HepG2 (cell line): Measurements from ENCODE around the gene TTYH1. TPM values are rescaled to one million over a fixed set of nuclear protein-coding genes. Genes with fewer than 3 reads are reported as not detected.
A peak's percentile ranks its signal among the peaks of the same experiment; 100 is the strongest.

Experiments
- AGO2 ChIP-seq: fragments of 200-400 bp; formaldehyde crosslinking; optimal IDR thresholded peaks from 2 replicates; pipeline ENCODE3; 2017; ENCODE audit warnings: mild to moderate bottlenecking, low read depth, low read length, moderate library complexity
- ATF7 ChIP-seq, 2 experiments: fragments of 450-650 bp in 1 of 2; sonication (generic) in 1 of 2; formaldehyde crosslinking in 1 of 2; IDR thresholded peaks; 2 replicates each; pipeline versions ENCODE4 v1.4.0 to v1.6.1; 2016 to 2020; ENCODE audit warnings: antibody characterized with exemption in 1 of 2, mild to moderate bottlenecking in 1 of 2, missing genetic modification reagents in 1 of 2
- DNMT3B ChIP-seq: conservative IDR thresholded peaks from 2 replicates; pipeline ENCODE4 v1.6.1; 2016; ENCODE audit warnings: missing biosample characterization, control low read depth
- FOXO1 ChIP-seq: sonication (generic); formaldehyde crosslinking; IDR thresholded peaks from 2 replicates; pipeline ENCODE4 v1.4.0; 2020; ENCODE audit warnings: missing genetic modification reagents
- HNF4G ChIP-seq, 2 experiments: sonication (generic) in 1 of 2; formaldehyde crosslinking in 1 of 2; IDR thresholded peaks; 2 replicates each; pipeline versions ENCODE4 v1.4.0 to v1.6.1; 2011 to 2020; ENCODE audit warnings: borderline replicate concordance in 2 of 2, low read depth in 2 of 2, mild to moderate bottlenecking in 2 of 2, low read length in 1 of 2, missing genetic modification reagents in 1 of 2, moderate library complexity in 1 of 2
- ISL2 ChIP-seq: sonication (generic); formaldehyde crosslinking; IDR thresholded peaks from 2 replicates; pipeline ENCODE4 v1.5.0; 2020; ENCODE audit warnings: missing genetic modification reagents
- JUNB ChIP-seq: sonication (generic); formaldehyde crosslinking; IDR thresholded peaks from 2 replicates; pipeline ENCODE4 v1.8.0; 2022; ENCODE audit warnings: missing genetic modification reagents, mild to moderate bottlenecking, borderline replicate concordance
- MXI1 ChIP-seq: IDR thresholded peaks from 3 replicates; pipeline ENCODE4 v1.6.1; 2012; ENCODE audit warnings: low read depth, low read length, inconsistent platforms, borderline replicate concordance
- NCOR1 ChIP-seq: fragments of 200-600 bp; sonication (generic); IDR thresholded peaks from 2 replicates; pipeline ENCODE4 v1.7.0; 2017; ENCODE audit warnings: antibody characterized with exemption, low read length, borderline replicate concordance
- PAX8 ChIP-seq: sonication (generic); formaldehyde crosslinking; IDR thresholded peaks from 2 replicates; pipeline ENCODE4 v1.8.0; 2022; ENCODE audit warnings: mild to moderate bottlenecking, missing genetic modification reagents, borderline replicate concordance
- SIX4 ChIP-seq: sonication (generic); formaldehyde crosslinking; IDR thresholded peaks from 2 replicates; pipeline ENCODE4 v1.4.0; 2020; ENCODE audit warnings: missing genetic modification reagents
- TARDBP ChIP-seq: sonication (generic); formaldehyde crosslinking; IDR thresholded peaks from 2 replicates; pipeline ENCODE4 v1.8.0; 2022; ENCODE audit warnings: mild to moderate bottlenecking, missing genetic modification reagents
- ZC3H4 ChIP-seq: sonication (generic); formaldehyde crosslinking; IDR thresholded peaks from 2 replicates; pipeline ENCODE4 v1.4.0; 2020; ENCODE audit warnings: missing genetic modification reagents, borderline replicate concordance
- ZNF556 ChIP-seq: sonication (generic); formaldehyde crosslinking; IDR thresholded peaks from 2 replicates; pipeline ENCODE4 v1.4.0; 2020; ENCODE audit warnings: mild to moderate bottlenecking, missing genetic modification reagents, borderline replicate concordance
- ZNF781 ChIP-seq: sonication (generic); formaldehyde crosslinking; IDR thresholded peaks from 2 replicates; pipeline ENCODE4 v1.5.1; 2020; ENCODE audit warnings: borderline replicate concordance, mild to moderate bottlenecking, missing genetic modification reagents; ENCODE audit errors: not compliant biosample characterization
- ZNF782 ChIP-seq: sonication (generic); formaldehyde crosslinking; IDR thresholded peaks from 2 replicates; pipeline ENCODE4 v1.4.0; 2020; ENCODE audit warnings: missing genetic modification reagents, mild to moderate bottlenecking, borderline replicate concordance
- ZNF788 ChIP-seq: sonication (generic); formaldehyde crosslinking; IDR thresholded peaks from 2 replicates; pipeline ENCODE4 v1.5.0; 2020; ENCODE audit warnings: mild to moderate bottlenecking, missing genetic modification reagents, borderline replicate concordance
- polyA plus RNA-seq, 8 experiments: library from polyadenylated mRNA; depleted of rRNA in 3 of 8; stranded (reverse) in 7 of 8; unstranded in 1 of 8; fragments of >200 nt; fragmentation: Illumina TruSeq in 4 of 8; extraction: Trizol in 4 of 8; gene quantifications; 2 replicates each; pipeline versions ENCODE4 v1.2.1 to v1.2.3, GENCODE V29; 2011 to 2016; ENCODE audit warnings: low read depth in 4 of 8, missing spikeins in 1 of 8, mixed read lengths in 1 of 8; ENCODE audit not compliant: insufficient read depth in 1 of 8
- total RNA-seq, 5 experiments: library from RNA; depleted of rRNA; stranded (reverse); fragments of >200 nt; fragmentation: Illumina TruSeq; extraction: Trizol; gene quantifications; 2 replicates each; pipeline ENCODE4 v1.2.3, GENCODE V29; 2016; ENCODE audit warnings: low read depth in 1 of 5
- TF ChIP-seq, protein P1 (sequence below): IDR thresholded peaks from 2 replicates; pipeline ENCODE4 v1.6.1; 2016; ENCODE audit warnings: low read depth, missing genetic modification reagents, missing compliant biosample characterization
- TF ChIP-seq, protein P2 (sequence below): sonication (generic); formaldehyde crosslinking; IDR thresholded peaks from 2 replicates; pipeline ENCODE4 v1.4.0; 2020; ENCODE audit warnings: missing genetic modification reagents
- TF ChIP-seq, protein P3 (sequence below): sonication (generic); formaldehyde crosslinking; IDR thresholded peaks from 2 replicates; pipeline ENCODE4 v1.4.0; 2020; ENCODE audit warnings: missing genetic modification reagents

Gene TTYH1
- total and polyA plus RNA-seq, 2 of the 13 experiments (the other 11 are each of a cell fraction or from before 2014, with no cell fraction given): 6.9 to 19.9 TPM

DNA sequence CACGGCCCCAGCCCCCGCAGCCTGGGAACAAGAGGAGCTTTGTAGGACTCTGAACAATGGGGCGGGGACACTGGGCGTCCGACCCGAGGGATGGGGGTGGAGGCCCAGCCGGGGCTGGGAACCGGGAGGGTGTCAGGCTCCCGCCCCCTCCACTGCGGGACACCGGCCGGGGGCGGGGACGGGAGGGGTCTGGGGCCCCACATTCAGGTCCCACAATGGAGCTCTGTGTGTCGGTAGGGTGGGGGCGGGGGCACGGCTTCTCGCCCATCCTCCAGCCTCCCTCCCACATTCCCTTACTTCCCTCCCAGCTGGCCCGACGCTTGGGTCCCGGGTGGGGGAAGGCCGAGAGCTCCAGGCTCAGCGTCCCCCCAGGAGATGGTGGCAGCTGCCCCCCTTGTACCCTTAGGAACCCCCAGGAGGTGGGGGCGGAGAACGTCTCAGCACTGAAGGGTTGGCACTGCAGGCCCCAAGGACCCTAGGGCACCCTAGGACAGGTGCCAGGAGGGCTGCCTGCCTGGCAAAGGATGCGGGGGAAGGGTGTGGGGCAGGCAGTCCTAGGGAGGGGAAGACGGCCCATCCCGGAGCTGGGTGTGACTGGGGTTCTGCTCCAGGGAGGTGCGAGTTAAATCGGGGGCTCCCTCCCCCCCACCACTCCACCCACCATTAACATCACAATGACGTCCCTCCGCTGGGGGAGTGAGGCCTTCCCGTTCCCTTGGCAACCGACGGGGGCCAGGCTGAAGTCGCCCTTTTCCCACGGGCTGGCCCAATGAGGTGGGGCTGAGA lies 5.3 kb downstream of the TTYH1 start (continued):
- TF ChIP-seq ZNF788 (peak; percentile 69; the same call in 1 of the 2 replicates), HNF4G (IDR thresholded peaks at IDR 0.05; ENCODE audit: borderline replicate concordance, low read depth, low read length) (peak; percentile 68; the same call in 1 of the 2 replicates), HNF4G (CRISPR knock-in tag; IDR thresholded peaks at IDR 0.05; ENCODE audit: borderline replicate concordance, low read depth) (no peak), TARDBP (CRISPR knock-in tag) (peak; percentile 44; the same call in 1 of the 2 replicates), JUNB (no peak), PAX8 (0 out of 2 replicates have a peak, but pooled peaks have one; percentile 37), SIX4 (CRISPR knock-in tag) (peak; percentile 25; the same call in 1 of the 2 replicates), ZNF556 (CRISPR knock-in tag) (0 out of 2 replicates have a peak, but pooled peaks have one; percentile 64), NCOR1 (peak; percentile 41; the same call in 1 of the 2 replicates), ISL2 (0 out of 2 replicates have a peak, but pooled peaks have one; percentile 45), FOXO1 (CRISPR knock-in tag) (peak; percentile 45; the same call in 1 of the 2 replicates), ZC3H4 (CRISPR knock-in tag) (peak; percentile 69; the same call in 1 of the 2 replicates), ZNF781 (CRISPR knock-in tag) (no peak), AGO2 (peak; percentile 72), ZNF782 (CRISPR knock-in tag) (no peak), ATF7 (IDR thresholded peaks at IDR 0.05) (no peak), ATF7 (CRISPR knock-in tag; IDR thresholded peaks at IDR 0.05) (no peak; the same call in 1 of the 2 replicates), DNMT3B (CRISPR knock-in tag) (no peak), MXI1 (no peak)
- TF ChIP-seq, protein P1, sequence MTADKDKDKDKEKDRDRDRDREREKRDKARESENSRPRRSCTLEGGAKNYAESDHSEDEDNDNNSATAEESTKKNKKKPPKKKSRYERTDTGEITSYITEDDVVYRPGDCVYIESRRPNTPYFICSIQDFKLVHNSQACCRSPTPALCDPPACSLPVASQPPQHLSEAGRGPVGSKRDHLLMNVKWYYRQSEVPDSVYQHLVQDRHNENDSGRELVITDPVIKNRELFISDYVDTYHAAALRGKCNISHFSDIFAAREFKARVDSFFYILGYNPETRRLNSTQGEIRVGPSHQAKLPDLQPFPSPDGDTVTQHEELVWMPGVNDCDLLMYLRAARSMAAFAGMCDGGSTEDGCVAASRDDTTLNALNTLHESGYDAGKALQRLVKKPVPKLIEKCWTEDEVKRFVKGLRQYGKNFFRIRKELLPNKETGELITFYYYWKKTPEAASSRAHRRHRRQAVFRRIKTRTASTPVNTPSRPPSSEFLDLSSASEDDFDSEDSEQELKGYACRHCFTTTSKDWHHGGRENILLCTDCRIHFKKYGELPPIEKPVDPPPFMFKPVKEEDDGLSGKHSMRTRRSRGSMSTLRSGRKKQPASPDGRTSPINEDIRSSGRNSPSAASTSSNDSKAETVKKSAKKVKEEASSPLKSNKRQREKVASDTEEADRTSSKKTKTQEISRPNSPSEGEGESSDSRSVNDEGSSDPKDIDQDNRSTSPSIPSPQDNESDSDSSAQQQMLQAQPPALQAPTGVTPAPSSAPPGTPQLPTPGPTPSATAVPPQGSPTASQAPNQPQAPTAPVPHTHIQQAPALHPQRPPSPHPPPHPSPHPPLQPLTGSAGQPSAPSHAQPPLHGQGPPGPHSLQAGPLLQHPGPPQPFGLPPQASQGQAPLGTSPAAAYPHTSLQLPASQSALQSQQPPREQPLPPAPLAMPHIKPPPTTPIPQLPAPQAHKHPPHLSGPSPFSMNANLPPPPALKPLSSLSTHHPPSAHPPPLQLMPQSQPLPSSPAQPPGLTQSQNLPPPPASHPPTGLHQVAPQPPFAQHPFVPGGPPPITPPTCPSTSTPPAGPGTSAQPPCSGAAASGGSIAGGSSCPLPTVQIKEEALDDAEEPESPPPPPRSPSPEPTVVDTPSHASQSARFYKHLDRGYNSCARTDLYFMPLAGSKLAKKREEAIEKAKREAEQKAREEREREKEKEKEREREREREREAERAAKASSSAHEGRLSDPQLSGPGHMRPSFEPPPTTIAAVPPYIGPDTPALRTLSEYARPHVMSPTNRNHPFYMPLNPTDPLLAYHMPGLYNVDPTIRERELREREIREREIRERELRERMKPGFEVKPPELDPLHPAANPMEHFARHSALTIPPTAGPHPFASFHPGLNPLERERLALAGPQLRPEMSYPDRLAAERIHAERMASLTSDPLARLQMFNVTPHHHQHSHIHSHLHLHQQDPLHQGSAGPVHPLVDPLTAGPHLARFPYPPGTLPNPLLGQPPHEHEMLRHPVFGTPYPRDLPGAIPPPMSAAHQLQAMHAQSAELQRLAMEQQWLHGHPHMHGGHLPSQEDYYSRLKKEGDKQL (CRISPR knock-in tag): peak; percentile 28; the same call in 1 of the 2 replicates
- TF ChIP-seq, protein P2, sequence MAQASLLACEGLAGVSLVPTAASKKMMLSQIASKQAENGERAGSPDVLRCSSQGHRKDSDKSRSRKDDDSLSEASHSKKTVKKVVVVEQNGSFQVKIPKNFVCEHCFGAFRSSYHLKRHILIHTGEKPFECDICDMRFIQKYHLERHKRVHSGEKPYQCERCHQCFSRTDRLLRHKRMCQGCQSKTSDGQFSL (CRISPR knock-in tag): peak; percentile 77; the same call in 1 of the 2 replicates
- TF ChIP-seq, protein P3, sequence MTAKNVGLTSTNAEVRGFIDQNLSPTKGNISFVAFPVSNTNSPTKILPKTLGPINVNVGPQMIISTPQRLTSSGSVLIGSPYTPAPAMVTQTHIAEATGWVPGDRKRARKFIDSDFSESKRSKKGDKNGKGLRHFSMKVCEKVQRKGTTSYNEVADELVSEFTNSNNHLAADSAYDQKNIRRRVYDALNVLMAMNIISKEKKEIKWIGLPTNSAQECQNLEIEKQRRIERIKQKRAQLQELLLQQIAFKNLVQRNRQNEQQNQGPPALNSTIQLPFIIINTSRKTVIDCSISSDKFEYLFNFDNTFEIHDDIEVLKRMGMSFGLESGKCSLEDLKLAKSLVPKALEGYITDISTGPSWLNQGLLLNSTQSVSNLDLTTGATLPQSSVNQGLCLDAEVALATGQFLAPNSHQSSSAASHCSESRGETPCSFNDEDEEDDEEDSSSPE (CRISPR knock-in tag): no peak
